Natural killer cell (primary cell): ENCODE data around the gene SLC1A7. TPM values are rescaled to one million over a fixed set of nuclear protein-coding genes. Genes with fewer than 3 reads are reported as not detected.

Source experiments
- ATAC-seq, 3 donors: fragments of 150-1000 bp in 2 of 3; fragments of 200-7000 bp in 1 of 3; cut with Tn5 transposase; 1 replicate in 1 of 3; 2 replicates in 2 of 3; pipeline ENCODE4 v1.10.0; 2021; ENCODE audit warnings: mild to moderate bottlenecking in 2 of 3, moderate library complexity in 2 of 3
- DNase-seq, 2 donors: peaks; one replicate each; pipeline versions ENCODE4 v3.0.0 to v3.0.0-alpha.2; 2013 to 2021; ENCODE audit warnings: mixed read lengths in 1 of 2
- H3K27ac ChIP-seq: one replicate; pipeline ENCODE4 v1.5.1; 2013; ENCODE audit warnings: mild to moderate bottlenecking, low read length
- H3K27me3 ChIP-seq: one replicate; pipeline ENCODE4 v1.6.1; 2013; ENCODE audit warnings: low read length; ENCODE audit not compliant: control insufficient read depth, insufficient read depth
- H3K36me3 ChIP-seq: one replicate; pipeline ENCODE4 v1.6.1; 2013; ENCODE audit warnings: low read length; ENCODE audit not compliant: control insufficient read depth, insufficient read depth
- H3K4me1 ChIP-seq: one replicate; pipeline ENCODE4 v1.6.1; 2013; ENCODE audit warnings: low read length; ENCODE audit not compliant: control insufficient read depth, insufficient read depth
- H3K4me3 ChIP-seq: one replicate; pipeline ENCODE4 v1.5.1; 2013; ENCODE audit warnings: low read length
- H3K9me3 ChIP-seq: one replicate; pipeline ENCODE4 v1.6.1; 2013; ENCODE audit warnings: low read length; ENCODE audit not compliant: control insufficient read depth, insufficient read depth
- H3K27ac Mint-ChIP-seq, 2 donors: one replicate each; pipeline ENCODE4 v1.8.0; 2022; ENCODE audit warnings: mild to moderate bottlenecking in 2 of 2, mixed read lengths in 2 of 2, moderate library complexity in 1 of 2
- H3K27me3 Mint-ChIP-seq, 2 donors: one replicate each; pipeline ENCODE4 v1.8.0; 2022; ENCODE audit warnings: low read depth in 2 of 2, mixed read lengths in 2 of 2
- H3K36me3 Mint-ChIP-seq: one replicate; pipeline ENCODE4 v1.8.0; 2022; ENCODE audit warnings: mixed read lengths
- H3K4me1 Mint-ChIP-seq, 2 donors: one replicate each; pipeline ENCODE4 v1.8.0; 2022; ENCODE audit warnings: mixed read lengths in 2 of 2
- H3K4me3 Mint-ChIP-seq: one replicate; pipeline ENCODE4 v1.8.0; 2022; ENCODE audit warnings: mild to moderate bottlenecking, moderate library complexity, mixed read lengths
- H3K9me3 Mint-ChIP-seq, 2 donors: one replicate each; pipeline ENCODE4 v1.8.0; 2022; ENCODE audit warnings: mixed read lengths in 2 of 2
- WGBS: methylation state at CpG from one replicate; pipeline ENCODE4 v1.1.7; 2013; ENCODE audit warnings: missing lambda C conversion rate; ENCODE audit not compliant: insufficient coverage; 5-methylcytosine and 5-hydroxymethylcytosine counted together
- intact Hi-C: fragments of 100-400 bp; cut with micrococcal nuclease; formaldehyde crosslinking; loops from one replicate; pipeline ENCODE4 v1.14.2; 2022
- total RNA-seq, 4 donors: library from RNA; stranded (reverse); fragments of 120-200 nt in 1 of 4; gene quantifications; one replicate each; pipeline versions ENCODE4 v1.2.3 to v1.2.4, GENCODE V29; 2013 to 2022
- TF ChIP-seq, protein P1 (sequence below): fragments of 200-600 bp; IDR thresholded peaks from one replicate; pipeline ENCODE4 v1.8.0; 2022; ENCODE audit warnings: antibody characterized with exemption

Gene SLC1A7
- total RNA-seq, 3 donors from 2014 or later (not counting 1 experiment from before 2014, with no cell fraction given) = 16.0 to 23.9 (median 20.5) TPM

DNA sequence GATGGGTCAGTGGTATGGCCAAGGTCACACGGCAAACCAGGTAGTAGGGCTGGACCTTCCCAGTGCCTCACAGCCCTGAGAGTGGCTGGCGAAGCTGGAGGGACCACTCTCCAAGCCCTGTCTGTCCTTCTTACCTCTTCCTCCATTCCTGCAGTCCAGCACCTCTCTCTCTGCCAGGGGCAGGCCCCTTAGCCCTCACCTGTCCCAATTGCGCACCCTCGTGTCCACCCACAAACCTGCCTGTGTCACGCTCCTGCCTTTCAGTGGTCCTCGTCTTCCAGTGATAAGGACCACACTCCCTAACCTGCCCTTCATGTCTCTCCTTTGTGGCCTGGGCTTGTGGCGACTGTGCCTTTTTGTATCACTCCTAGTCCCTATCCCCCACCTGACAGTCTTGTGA is 77.0 kb downstream of the SLC1A7 start:
- Mint-ChIP-seq H3K27ac (no peak overlapping the region), H3K4me3 (no peak overlapping the region)
- WGBS = 90% methylated on average over 7 of the region's 7 CpGs

GRCh38 chr1:53063744-53064515 is 78.5 kb downstream of the SLC1A7 start:
- intact Hi-C loops = no loop called here
- H3K27ac ChIP-seq = no peak overlapping the region
- H3K9me3 Mint-ChIP-seq = no peaks in the 10 kb centered on the region
- no peaks in the 10 kb centered on the region for H3K9me3 ChIP-seq
- H3K27me3 ChIP-seq = peaks cover 12% of the 10 kb centered on the region
- H3K4me3 Mint-ChIP-seq = peak overlapping the region; percentile 78
- H3K4me3 ChIP-seq = no peak overlapping the region
- TF ChIP-seq, protein P1, sequence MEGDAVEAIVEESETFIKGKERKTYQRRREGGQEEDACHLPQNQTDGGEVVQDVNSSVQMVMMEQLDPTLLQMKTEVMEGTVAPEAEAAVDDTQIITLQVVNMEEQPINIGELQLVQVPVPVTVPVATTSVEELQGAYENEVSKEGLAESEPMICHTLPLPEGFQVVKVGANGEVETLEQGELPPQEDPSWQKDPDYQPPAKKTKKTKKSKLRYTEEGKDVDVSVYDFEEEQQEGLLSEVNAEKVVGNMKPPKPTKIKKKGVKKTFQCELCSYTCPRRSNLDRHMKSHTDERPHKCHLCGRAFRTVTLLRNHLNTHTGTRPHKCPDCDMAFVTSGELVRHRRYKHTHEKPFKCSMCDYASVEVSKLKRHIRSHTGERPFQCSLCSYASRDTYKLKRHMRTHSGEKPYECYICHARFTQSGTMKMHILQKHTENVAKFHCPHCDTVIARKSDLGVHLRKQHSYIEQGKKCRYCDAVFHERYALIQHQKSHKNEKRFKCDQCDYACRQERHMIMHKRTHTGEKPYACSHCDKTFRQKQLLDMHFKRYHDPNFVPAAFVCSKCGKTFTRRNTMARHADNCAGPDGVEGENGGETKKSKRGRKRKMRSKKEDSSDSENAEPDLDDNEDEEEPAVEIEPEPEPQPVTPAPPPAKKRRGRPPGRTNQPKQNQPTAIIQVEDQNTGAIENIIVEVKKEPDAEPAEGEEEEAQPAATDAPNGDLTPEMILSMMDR = no peak
- H3K27ac Mint-ChIP-seq = no peak overlapping the region
- DNase-seq = no peak
- no peaks in the 10 kb centered on the region for H3K36me3 ChIP-seq
- no peak for ATAC-seq
- H3K4me1 ChIP-seq = peaks cover 19% of the 10 kb centered on the region
- H3K27me3 Mint-ChIP-seq = peaks cover 7 to 17% of the 10 kb centered on the region in 2 donors
- H3K4me1 Mint-ChIP-seq = peaks cover 0 to 17% of the 10 kb centered on the region in 2 donors
- H3K36me3 Mint-ChIP-seq = no peaks in the 10 kb centered on the region
- 89% methylated on average over 9 of the region's 9 CpGs for WGBS

More for the DNA sequence above, 77.0 kb downstream of the SLC1A7 start:
- TF ChIP-seq, protein P1 = no peak
- ATAC-seq (no peak), DNase-seq (no peak)
- no peaks in the 10 kb centered on the region for H3K9me3 ChIP-seq
- intact Hi-C loops = no loop called here
- peaks cover 0 to 17% of the 10 kb centered on the region in 2 donors for H3K4me1 Mint-ChIP-seq
- H3K9me3 Mint-ChIP-seq = no peaks in the 10 kb centered on the region
- H3K4me1 ChIP-seq = peaks cover 19% of the 10 kb centered on the region
- no peaks in the 10 kb centered on the region for H3K36me3 Mint-ChIP-seq
- peaks cover 7 to 17% of the 10 kb centered on the region in 2 donors for H3K27me3 Mint-ChIP-seq
- no peak overlapping the region for H3K27ac ChIP-seq
- peaks cover 12% of the 10 kb centered on the region for H3K27me3 ChIP-seq
- no peak overlapping the region for H3K4me3 ChIP-seq
- no peaks in the 10 kb centered on the region for H3K36me3 ChIP-seq

DNA sequence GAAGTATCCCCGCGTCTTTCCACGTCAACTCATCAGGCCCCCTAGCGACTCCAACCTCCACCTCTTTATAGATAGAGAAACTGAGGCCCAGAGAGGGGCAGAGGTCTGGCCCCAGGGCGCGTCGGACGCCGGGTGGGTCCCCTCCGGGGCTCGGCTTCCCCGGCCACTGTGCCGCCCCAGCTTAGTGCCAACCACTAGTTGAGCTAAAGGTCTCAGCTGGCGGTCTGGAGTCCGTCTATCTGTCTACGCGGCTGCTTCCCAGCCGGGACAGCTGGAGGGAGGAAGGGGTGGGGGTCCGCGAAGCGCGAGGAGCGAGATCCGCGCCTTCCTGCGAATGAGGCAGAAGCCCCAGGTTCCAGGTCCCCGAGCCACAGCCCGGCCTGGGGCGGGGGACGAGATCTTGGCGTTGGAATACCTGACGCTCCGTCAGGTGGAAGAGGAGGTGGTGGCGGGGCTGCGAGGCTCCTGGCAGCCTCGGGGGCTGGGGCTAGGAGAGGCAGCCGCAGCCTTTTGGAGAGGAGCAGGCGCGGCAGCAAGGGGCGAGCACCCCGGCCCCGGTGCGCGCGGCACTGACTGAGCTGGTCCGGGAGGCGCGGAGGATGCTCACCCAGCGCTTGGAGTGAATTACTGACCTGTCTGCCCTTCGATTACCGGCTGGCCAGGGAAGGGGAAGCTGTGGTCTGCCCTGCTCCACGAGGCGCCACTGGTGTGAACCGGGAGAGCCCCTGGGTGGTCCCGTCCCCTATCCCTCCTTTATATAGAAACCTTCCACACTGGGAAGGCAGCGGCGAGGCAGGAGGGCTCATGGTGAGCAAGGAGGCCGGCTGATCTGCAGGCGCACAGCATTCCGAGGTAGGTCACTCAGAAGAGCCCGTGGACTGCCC is 79.5 kb downstream of the SLC1A7 start:
- peak in 2 of 3 donors; percentile 24 to 31 for ATAC-seq
- H3K4me3 ChIP-seq = peak overlapping the region; percentile 29

More for the DNA sequence above, 79.5 kb downstream of the SLC1A7 start:
- peaks cover 0 to 17% of the 10 kb centered on the region in 2 donors for H3K4me1 Mint-ChIP-seq
- DNase-seq = no peak
- Histone ChIP-seq H3K9me3 (no peaks in the 10 kb centered on the region), H3K27me3 (peaks cover 12% of the 10 kb centered on the region), H3K27ac (no peak overlapping the region), H3K36me3 (no peaks in the 10 kb centered on the region), H3K4me1 (peaks cover 19% of the 10 kb centered on the region)
- TF ChIP-seq, protein P1 = no peak
- peak overlapping the region; percentile 78 for H3K4me3 Mint-ChIP-seq
- H3K9me3 Mint-ChIP-seq = no peaks in the 10 kb centered on the region
- WGBS = 17% methylated on average over 61 of the region's 61 CpGs
- peak overlapping the region in 1 of 2 donors; percentile 65 for H3K27ac Mint-ChIP-seq
- intact Hi-C loops = no loop called here
- peaks cover 7 to 17% of the 10 kb centered on the region in 2 donors for H3K27me3 Mint-ChIP-seq
- H3K36me3 Mint-ChIP-seq = no peaks in the 10 kb centered on the region
